T-helper 2 cell treated with Interferon-gamma antibody and Interleukin-4, amounts not matched to agents 100 ng/mL and 5 ng/mL, for 36 hours (primary cell): ENCODE results near the gene ZMYND10. TPM values are rescaled to one million over a fixed set of nuclear protein-coding genes. Genes with fewer than 3 reads are reported as not detected.

ENCODE experiments used
- intact Hi-C: fragments of 100-400 bp; cut with micrococcal nuclease; formaldehyde crosslinking; loops from one replicate; pipeline ENCODE4 v1.15.1; 2023
- total RNA-seq: library from RNA; stranded (reverse); gene quantifications from 2 replicates; pipeline ENCODE4 v1.2.3, GENCODE V29; 2022

The ZMYND10 gene
- total RNA-seq, 1 donor from 2014 or later: 3.6 TPM

DNA sequence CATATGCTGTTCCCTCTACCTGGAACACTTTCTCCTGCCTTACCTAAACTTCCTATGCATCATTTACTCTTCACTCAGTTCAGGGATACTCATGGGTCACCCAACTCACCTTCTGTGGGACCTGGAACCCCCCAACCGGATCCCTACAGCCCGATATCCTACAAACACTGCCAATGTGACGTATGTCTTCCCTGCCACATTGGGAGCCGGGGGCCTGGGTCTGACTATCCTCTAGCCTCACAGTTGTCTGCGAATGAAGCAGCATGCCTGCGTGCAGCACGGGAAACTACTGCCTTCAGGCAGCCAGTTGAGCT, 4.6 kb upstream of the ZMYND10 start:
- intact Hi-C loops: loop anchor here (1.0 to 2.0 kb wide), 4 partner anchors 12 to 58 kb away; partner anchors contain the start of genes HYAL3, IFRD2 and NAA80

DNA sequence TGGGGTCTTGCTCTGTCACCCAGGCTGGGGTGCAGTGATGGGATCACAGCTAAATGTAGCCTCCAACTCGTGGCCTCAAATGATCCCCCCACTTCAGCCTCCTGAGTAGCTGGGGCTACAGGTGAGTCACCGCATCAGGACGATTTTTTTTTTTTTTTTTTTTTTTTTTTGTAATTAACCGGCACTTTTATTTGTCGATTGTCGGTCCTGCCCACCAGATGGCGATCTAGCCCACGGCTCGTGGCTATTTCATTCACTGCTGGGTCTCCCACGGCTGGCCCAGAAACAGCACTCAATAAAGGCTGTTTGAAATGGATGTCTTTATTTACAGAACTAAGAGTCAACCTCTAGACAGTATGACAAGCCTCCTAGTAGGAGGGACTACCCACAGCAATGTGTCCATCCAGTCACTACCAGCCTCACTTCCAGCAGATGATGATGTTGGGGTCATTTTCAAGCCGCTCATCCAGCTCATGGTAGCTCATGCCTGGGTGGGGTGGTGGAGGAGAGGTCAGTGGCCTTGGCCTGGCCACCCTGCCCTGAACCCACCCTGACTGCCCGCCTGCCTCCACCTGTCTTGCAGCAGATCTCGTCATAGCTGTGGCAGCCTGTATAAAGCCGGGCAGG, 1.8 kb upstream of the ZMYND10 start:
- intact Hi-C loops: loop anchor here (1.0 kb wide), 1 partner anchor 195 kb away; no protein-coding TSS in a partner anchor

DNA sequence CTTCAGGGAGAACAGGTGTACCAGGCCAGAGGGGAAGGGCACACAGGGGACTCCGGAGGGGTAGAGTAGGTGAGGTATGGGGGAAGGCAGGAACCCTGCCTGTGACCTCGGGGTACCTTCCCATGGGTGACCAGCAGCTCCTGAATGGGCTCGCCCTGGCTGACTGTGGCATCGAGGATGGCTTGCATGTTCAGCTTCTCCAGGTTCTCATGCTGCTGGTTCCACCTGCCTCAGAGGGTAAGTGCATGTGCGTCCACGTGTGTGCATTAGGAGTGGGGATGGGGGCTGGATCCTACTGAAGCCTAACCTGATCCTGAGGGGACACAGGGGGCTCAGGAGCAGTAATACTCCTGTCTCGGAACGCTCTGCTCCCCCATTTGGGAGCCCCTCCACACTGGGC, 524 bp downstream of the ZMYND10 start:
- intact Hi-C loops: no loop called here

DNA sequence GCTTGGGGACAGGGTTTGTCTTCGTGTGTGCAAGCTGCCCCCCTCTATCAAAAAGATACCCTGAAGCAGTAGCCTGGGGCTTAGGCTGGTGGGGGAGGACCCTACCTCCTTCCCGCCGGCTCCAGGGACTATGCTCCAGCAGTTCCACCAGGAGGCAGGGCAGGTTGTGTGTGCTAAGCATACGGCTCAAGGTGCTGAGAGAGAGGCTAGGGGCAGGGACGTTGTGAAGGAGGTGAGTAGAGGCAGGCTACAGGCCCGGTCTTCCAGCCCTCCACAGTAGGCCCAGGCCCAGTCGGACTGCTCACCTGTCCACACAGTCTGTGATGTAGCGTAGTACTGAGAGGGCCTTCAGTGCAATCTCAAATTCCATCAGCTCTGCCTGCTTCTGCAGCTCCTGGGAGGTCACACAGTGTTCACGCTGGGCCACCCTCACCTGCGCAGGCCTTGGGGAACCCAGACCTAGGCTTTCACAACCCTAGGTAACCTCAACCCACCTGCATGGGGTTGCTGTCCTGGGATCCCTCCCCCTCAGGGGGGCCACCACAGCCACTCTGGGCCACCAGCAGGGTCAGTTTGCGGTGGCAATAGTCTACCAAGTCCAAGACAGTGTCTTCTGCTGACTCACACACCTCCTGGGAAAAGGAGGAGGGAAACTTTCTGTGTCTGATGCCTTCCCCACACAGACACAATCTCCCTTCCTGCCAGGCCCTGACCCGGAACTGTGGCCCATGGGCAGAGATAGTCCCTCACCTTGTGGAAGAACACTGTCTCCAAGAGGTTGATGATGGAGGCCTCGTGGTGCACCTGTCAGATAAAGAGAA, 2.5 kb downstream of the ZMYND10 start:
- intact Hi-C loops: loop anchor here (5.0 kb wide), 1 partner anchor 224 kb away; the partner anchor contains the start of genes C3orf18 and HEMK1

DNA sequence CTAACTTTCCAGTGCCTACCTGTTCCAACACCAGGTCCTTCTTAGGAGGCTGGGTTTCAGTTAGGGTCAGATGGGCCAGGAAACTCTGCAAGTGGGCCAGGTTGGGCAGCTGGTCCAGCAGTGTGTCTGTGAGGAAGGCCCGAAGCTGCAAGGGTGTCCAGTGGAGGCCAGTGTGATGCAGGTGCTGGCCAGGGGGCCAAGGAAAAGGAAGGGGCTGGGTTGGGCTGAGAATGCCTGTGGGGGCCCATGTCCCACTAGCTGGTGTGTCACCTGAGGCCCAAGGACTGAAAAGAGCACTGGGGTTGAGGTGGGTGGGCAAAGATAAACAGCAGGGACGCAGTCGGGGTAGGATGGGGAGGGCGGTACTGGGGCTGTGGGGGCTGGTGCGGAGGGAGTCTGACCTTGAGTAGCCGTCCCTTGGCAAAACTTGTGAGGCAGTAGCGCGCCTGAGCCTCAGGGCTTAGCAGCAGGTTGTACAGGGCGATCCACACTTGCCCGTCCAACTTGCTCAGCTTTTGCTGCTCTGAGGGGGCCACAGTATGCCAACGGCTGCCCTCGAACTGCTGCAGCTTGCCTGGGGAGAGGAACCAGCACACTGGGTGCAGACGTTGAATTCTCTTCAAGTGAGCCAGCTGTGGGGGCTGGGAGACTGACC, 3.4 kb downstream of the ZMYND10 start:
- intact Hi-C loops: loop anchor here (2.0 to 5.0 kb wide), 2 partner anchors 225 to 269 kb away; partner anchors contain the start of genes C3orf18, CISH and HEMK1

DNA sequence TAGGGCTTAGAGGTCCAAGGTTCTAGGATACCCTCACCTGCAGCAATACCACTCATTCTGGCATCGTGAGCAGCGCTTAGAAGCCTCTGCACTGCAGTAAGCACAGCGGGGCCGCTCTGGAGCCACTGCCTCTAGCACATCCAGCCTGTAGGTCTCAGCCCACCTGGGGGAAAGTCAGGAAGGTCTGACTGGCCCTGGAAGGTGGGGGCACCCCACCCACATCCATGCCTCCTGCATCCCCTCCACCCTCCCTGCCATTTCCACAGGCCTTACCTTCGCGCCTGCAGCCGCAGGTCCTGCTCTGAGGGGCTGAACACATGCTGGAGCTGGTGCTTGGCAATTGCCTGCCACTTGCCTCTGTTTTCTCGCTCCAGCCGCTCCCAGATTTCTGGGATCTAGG, 4.0 kb downstream of the ZMYND10 start:
- intact Hi-C loops: loop anchor here (2.0 to 5.0 kb wide), 2 partner anchors 226 to 269 kb away; partner anchors contain the start of genes C3orf18, CISH and HEMK1

DNA sequence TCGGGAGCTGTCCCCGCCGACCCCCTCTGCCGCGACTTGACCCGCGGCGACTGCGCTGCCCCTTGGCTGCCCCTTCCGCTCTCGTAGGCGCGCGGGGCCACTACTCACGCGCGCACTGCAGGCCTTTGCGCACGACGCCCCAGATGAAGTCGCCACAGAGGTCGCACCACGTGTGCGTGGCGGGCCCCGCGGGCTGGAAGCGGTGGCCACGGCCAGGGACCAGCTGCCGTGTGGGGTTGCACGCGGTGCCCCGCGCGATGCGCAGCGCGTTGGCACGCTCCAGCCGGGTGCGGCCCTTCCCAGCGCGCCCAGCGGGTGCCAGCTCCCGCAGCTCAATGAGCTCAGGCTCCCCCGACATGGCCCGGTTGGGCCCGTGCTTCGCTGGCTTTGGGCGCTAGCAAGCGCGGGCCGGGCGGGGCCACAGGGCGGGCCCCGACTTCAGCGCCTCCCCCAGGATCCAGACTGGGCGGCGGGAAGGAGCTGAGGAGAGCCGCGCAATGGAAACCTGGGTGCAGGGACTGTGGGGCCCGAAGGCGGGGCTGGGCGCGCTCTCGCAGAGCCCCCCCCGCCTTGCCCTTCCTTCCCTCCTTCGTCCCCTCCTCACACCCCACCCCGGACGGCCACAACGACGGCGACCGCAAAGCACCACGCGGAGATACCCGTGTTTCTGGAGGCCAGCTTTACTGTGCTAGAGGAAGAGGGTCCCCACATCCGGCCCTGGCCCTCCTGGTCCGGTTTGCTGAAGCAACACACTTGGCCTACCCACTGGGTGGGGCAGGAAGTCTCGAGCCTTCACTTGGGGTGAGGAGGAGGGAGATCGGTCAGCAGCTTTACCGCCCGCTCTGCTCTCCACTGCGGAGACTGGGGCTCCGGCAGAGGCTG, 4.8 kb downstream of the ZMYND10 start, which contains the start of gene RASSF1:
Gene RASSF1, minus strand, starts transcription at position 389 of the 882 bp plus-strand sequence. Its CDS starts 31 bp downstream, at position 358.
- intact Hi-C loops: loop anchor here (2.0 to 5.0 kb wide), 2 partner anchors 227 to 270 kb away; partner anchors contain the start of genes C3orf18, CISH and HEMK1

DNA sequence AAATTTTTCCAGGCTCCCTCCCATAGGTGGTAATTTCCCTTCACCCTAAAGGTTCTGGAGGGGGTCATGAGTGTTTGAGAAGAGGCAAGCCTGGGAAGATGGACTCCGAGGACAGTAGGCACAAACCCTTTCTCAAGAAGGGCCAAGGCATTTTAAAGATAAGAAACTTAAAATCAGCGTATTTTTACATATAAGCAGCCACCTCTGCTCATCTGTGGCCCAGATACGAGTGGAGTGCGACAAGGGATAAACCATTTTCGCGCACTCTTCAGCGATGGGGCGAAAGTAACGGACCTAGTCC, 5.4 kb downstream of the ZMYND10 start:
- intact Hi-C loops: loop anchor here (2.0 to 5.0 kb wide), 2 partner anchors 227 to 271 kb away; partner anchors contain the start of genes C3orf18, CISH and HEMK1

DNA sequence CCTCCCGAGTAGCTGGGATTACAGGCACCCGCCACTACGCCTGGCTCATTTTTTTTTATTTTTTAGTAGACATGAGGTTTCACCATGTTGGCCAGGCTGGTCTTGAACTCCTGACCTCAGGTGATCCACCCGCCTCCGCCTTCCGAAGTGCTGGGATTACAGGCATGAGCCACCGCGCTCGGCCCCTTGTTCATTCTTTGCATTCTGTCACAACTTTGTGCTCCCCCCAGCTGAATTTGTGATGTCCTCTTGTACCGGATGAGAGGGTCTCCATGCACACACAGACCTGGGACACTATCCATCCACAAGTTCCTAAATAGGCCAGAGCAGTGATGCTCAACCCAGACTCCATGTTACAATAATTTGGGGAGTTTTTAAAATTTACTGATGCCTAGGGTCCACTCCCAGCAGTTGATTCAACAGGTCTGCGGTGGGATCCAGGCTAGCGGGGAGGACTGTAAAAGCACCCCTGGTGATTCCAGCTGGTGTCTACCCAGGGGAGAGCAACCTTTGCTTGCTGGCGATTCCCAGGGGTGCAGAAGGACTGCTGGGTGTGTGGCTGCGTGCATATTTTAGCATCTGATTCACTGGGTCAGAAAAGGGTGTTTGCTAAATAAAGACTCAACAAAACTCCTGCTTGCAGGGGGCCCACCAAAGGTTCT, 5.9 kb downstream of the ZMYND10 start:
- intact Hi-C loops: loop anchor here (2.0 to 5.0 kb wide), 3 partner anchors 228 to 1048 kb away; partner anchors contain the start of genes C3orf18, CISH, HEMK1 and MANF

DNA sequence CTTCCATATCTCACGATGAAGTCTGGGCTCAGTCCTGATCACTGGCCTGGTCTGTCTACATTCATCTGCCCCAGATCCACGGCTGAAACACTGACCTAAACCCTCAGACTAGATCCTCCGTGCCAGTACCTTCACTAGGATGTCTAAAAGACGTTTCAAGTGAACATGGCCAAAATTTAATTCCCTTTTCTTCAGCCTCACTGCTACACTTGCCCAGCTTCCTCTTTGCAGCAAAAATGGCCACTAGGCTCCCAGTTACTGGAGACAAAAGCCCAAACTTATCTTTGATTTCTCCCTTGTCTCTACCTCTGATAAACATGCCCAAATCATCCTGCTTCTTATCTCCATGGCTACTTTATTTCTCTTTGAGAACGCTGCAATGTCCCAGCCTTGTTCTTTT, 6.6 kb downstream of the ZMYND10 start:
- intact Hi-C loops: loop anchor here (1.0 to 5.0 kb wide), 2 partner anchors 11 to 1048 kb away; partner anchors contain the start of genes CYB561D2, MANF and NPRL2

DNA sequence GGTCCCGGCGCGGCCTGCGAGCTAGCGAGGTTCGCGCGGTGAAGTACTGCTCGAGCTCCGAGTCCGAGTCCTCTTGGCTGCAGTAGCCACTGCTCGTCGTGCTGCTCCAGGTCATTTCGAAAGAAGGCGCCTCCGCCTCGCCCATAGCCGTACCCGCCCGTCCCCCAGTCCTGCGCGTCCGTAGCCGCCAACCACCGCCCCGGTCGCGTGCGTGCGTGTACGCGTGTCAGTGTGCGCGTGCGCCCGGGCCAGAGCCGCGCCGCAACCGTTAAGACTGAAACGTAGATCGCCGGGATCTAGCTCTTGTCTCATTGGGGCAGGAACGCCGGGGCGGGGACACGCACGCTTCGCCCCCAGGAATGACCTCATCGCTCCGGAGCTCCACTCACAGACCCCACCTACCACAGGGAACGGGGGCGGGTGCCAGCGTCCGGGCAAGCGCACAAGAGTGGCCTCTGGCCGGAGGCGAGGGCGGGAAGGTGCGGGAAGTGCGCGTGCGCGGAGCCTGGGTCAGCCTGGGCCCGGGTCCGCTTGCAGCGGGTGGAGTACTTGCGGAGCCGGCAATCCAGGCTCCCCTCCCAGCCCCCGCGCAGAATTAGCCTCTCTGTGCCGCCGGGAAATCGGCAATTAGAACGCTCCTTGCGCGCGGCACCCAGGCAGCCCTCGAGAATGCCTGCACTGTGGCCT, 8.2 kb downstream of the ZMYND10 start:
- intact Hi-C loops: loop anchor here (1.0 to 5.0 kb wide), 6 partner anchors 9 to 1050 kb away; partner anchors contain the start of genes HYAL3, MANF, NAA80 and TMEM115

DNA sequence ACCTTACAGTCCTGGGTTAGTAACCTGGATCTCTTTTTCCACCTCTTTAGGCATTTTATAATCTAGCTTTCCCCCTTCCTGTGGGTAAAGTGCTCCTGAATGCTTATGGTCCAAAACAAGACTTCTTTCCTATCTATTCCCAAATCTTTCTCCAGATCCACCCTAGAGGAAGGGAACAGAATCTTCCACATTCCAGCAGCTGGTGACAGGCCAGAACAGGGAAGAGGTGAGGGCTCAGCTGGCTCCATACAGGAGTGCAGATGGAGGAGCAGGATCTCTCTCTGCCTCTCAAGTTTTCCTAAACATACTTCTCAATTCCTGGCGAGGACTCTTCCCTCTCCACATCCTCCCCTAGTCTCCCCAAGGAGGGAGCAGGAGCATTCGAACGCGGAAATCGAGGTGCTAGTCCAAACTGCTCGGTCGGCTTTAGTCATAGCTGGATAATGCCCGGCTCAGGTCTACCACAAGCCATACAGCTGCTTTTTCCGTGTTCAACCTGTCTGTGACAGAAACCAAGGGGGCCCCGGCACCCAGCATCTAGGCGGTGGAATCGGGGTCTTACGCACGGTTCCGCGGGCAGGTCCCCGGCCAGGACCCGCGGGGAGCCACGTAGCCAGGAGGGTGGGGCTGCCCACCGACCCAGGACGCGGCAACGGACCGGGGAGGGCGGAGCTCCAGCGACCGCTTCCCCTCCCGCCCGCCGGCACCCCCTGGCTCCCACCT, 8.9 kb downstream of the ZMYND10 start:
- intact Hi-C loops: loop anchor here (1.0 to 5.0 kb wide), 6 partner anchors 8 to 1051 kb away; partner anchors contain the start of genes HYAL3, MANF, NAA80 and TMEM115

DNA sequence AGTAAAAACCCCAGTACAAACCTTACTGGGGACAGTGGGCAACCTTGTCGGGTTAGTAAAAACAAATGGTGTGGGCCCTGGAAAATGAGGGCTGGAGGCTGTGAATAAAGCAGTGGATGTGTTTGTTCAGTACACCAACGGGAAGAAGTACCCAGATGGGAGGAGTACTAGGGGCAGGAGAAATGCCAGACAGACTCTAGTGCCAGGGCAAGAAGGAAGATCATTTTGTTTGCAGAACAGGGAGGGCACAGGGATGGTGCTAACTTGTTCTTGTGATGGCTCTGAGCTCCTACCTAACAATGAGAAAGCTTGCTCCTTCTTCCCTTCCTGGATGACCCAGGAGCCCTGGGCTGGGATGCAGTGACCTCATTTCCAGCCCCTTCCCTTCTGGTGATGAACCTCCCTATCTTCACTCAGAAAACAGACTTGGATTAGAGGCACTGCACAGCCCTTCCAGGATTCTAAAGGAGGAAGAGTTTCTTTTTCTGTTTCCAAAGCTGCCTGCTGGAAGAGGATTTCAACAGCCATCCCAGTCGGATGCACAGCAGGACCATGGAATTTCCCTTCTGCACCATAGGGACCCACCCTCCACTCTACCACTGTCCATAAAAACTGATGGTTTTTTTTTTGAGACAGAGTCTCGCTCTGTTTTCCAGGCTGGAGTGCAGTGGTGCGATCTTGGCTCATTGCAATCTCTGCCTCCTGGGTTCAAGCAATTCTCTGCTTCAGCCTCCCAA, 11.0 kb downstream of the ZMYND10 start:
- intact Hi-C loops: loop anchor here (5.0 kb wide), 1 partner anchor 1053 kb away; the partner anchor contains the start of gene MANF

DNA sequence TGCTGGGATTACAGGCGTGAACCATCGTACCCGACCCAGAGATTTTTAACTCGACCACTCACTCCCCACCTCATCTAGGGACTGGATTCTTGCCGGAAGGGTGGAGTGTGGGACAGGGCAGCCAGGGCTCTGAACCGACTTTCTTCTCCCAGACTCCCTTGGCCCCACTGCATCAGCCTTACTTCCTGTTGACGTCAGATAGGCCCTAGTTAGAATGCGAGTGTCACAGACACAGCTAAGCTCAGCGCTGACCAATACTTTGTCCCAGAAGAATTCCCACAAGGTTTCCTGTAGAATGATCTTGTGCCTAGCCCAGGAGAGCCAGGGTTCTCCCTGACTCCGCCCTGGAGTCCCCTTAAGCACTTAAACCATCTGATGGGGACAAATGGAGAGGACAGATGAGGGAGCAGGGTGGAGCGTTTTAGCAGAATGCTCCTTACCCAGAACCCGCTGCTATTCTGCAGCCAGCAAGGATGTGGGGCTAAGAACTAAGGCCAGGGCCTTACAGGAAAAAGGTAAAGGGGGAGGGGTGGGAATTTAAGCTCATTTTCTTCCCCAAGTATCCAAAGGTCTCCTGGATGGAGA, 11.7 kb downstream of the ZMYND10 start:
- intact Hi-C loops: no loop called here

DNA sequence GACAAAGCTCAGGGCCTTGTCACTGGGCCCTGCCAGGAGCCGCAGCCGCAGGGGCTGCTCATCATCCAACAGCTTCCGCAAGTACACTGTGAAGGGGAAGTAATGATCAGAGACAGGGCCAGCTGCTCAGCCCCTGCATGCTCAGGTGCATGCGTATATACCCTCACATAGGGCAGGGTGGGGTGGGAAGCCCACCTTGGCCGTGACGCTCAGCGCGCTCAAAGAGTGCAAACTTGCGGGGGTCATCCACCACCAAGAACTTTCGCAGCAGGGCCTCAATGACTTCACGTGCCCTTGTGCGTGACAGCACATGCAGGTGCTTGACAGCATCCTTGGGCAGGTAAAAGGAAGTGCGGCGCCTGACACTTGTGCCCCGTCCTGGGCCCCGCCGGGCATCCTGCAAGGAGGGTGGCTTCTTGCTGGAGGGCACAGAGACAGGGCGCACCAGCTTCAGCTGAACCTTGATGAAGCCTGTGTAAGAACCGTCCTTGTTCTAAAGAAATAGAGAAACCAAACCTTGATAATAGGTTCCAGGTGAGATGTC, 14.1 kb downstream of the ZMYND10 start:
- intact Hi-C loops: no loop called here

DNA sequence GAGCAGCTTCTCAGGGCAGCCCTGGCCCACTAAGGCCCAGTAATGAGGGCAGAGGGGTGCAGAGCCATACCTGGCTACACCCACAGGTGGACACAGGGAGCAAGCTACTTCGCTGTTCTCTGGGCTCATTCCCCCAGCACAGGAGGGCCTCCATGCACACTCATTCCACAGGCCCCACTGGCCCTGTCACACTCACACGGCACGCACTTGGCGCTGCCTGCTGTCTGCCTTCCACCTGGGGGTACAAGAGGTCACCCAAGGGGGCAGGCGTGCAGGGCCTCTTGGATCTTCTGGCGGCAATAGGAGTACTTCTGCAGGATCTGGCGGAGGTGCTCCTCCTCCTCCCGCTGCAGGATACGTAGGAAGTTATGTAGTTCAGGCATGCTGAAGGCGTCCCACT, 15.2 kb downstream of the ZMYND10 start:
- intact Hi-C loops: no loop called here
